PFSK-1 (cell line): ENCODE data around the gene UBA7.

Experiments used
- FOXP2 ChIP-seq: optimal IDR thresholded peaks from 2 replicates; pipeline ENCODE3; 2011; ENCODE audit warnings: borderline replicate concordance, control low read depth, inconsistent platforms; ENCODE audit not compliant: insufficient read depth; ENCODE audit errors: extremely low read length, extremely low read depth
- POLR2AphosphoS5 ChIP-seq: IDR thresholded peaks from 2 replicates; pipeline ENCODE4 v1.6.1; 2012; ENCODE audit warnings: low read depth, mild to moderate bottlenecking, control low read depth, low read length, moderate library complexity
- SIN3A ChIP-seq: IDR thresholded peaks from 2 replicates; pipeline ENCODE4 v1.6.1; 2012; ENCODE audit warnings: mild to moderate bottlenecking, low read length, moderate library complexity, borderline replicate concordance; ENCODE audit not compliant: insufficient read depth
- TAF1 ChIP-seq: IDR thresholded peaks from 2 replicates; pipeline ENCODE4 v1.6.1; 2012; ENCODE audit warnings: low read length, control low read depth, borderline replicate concordance; ENCODE audit not compliant: insufficient read depth
- TF ChIP-seq, protein P1 (sequence below), 2 experiments: IDR thresholded peaks; 2 replicates each; pipeline versions ENCODE4 v1.6.1 to v1.8.0; 2011 to 2012; ENCODE audit warnings: low read depth in 2 of 2, low read length in 2 of 2, control low read depth in 1 of 2, inconsistent platforms in 1 of 2, mild to moderate bottlenecking in 1 of 2, moderate library complexity in 1 of 2; ENCODE audit not compliant: insufficient read depth in 1 of 2

Gene UBA7

DNA sequence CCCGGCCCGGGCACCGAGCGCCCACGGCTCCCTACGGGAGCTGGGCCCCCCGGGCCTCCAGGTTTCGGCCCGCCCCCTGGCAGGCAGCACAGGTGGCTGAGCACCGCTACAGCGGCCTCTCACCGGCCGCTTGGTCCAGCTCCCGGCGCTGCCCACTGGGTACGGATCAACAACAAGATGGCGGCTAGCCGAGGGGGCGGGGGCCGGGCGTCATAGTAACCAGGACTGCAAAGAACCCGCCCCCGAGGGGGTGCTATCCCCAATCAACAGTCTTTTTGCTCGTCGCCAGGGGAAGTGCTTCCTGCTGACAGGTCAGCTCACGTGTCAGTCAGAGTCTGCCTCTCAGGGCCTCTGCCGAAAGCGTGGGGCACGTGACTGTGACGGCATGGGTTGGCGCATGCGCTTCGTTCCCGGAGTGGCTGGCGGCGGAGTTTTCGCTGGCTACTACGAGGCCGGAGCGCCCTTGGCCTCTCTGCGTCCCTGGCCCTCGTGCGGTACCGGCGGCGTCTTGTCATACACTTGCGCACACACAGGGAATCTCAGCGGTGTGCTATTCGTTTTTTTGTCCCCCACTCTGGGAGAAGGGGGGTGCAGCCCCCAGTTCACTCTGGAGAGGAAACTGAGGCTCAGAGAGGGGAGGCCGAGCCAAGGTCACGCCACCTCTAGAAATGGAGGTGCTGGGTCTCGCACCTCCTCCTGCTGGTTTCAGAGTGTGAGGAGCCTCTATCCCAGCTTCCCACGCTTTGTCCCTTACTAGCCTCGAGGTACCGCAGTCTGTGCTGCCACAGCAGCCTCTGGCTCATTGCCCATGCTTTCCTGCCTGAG is 27.2 kb downstream of the UBA7 start, which contains the start of gene IP6K1:
TSS of gene IP6K1 (minus strand) at position 186 of the 825 bp plus-strand sequence. CDS start 38,502 bp downstream, outside the sequence.
- peak; percentile 51; the same call in 1 of the 2 replicates for TF ChIP-seq TAF1
- TF ChIP-seq, protein P1, sequence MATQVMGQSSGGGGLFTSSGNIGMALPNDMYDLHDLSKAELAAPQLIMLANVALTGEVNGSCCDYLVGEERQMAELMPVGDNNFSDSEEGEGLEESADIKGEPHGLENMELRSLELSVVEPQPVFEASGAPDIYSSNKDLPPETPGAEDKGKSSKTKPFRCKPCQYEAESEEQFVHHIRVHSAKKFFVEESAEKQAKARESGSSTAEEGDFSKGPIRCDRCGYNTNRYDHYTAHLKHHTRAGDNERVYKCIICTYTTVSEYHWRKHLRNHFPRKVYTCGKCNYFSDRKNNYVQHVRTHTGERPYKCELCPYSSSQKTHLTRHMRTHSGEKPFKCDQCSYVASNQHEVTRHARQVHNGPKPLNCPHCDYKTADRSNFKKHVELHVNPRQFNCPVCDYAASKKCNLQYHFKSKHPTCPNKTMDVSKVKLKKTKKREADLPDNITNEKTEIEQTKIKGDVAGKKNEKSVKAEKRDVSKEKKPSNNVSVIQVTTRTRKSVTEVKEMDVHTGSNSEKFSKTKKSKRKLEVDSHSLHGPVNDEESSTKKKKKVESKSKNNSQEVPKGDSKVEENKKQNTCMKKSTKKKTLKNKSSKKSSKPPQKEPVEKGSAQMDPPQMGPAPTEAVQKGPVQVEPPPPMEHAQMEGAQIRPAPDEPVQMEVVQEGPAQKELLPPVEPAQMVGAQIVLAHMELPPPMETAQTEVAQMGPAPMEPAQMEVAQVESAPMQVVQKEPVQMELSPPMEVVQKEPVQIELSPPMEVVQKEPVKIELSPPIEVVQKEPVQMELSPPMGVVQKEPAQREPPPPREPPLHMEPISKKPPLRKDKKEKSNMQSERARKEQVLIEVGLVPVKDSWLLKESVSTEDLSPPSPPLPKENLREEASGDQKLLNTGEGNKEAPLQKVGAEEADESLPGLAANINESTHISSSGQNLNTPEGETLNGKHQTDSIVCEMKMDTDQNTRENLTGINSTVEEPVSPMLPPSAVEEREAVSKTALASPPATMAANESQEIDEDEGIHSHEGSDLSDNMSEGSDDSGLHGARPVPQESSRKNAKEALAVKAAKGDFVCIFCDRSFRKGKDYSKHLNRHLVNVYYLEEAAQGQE (IDR thresholded peaks at IDR 0.05; ENCODE audit: insufficient read depth in 1 of 2, low read depth in 2 of 2, low read length in 2 of 2): no peak
- peak; percentile 41 for TF ChIP-seq FOXP2
- peak; percentile 56; the same call in 1 of the 2 replicates for TF ChIP-seq POLR2AphosphoS5
- TF ChIP-seq SIN3A: no peak

DNA sequence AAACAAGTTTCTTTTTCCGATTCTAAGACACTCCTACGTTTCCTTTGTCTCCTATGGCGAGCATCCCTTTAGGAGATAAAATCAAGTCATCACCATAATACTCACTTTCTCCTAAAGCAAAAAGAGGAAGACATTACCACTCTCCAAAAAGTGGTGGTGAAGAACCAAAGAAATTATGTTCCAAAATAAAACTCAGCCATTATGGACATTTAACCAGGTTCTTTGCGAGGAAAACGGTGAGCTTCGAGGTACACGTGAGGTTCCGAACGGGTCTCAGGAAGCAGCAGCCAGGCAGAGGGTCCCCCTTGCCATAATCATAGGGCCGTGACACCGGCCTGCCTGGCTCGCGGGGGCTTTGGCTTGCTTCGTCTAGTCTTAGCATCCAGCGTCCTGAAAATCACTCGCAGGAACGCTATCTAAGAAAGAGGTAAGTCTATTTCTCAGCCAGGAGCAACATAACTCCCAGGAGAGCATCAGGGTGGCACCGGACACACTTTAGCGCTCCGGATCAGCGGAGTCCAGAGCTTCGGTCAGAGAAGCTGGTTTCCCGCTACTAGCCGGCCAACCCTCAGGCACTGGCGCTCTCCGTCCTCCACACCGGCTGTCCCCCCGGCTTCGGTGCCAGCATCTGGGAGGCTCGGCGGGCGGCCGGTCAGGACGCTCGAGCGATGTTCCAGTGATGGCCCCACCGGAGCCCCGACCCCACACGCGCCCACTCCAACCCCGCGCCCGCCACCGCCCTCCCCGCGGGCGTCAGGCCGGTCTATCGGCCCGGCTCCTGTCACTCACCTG is 28.0 kb downstream of the UBA7 start:
- TF ChIP-seq, protein P1 (IDR thresholded peaks at IDR 0.05; ENCODE audit: insufficient read depth in 1 of 2, low read depth in 2 of 2, low read length in 2 of 2): no peak
- TF ChIP-seq POLR2AphosphoS5 (no peak), TAF1 (no peak)

DNA sequence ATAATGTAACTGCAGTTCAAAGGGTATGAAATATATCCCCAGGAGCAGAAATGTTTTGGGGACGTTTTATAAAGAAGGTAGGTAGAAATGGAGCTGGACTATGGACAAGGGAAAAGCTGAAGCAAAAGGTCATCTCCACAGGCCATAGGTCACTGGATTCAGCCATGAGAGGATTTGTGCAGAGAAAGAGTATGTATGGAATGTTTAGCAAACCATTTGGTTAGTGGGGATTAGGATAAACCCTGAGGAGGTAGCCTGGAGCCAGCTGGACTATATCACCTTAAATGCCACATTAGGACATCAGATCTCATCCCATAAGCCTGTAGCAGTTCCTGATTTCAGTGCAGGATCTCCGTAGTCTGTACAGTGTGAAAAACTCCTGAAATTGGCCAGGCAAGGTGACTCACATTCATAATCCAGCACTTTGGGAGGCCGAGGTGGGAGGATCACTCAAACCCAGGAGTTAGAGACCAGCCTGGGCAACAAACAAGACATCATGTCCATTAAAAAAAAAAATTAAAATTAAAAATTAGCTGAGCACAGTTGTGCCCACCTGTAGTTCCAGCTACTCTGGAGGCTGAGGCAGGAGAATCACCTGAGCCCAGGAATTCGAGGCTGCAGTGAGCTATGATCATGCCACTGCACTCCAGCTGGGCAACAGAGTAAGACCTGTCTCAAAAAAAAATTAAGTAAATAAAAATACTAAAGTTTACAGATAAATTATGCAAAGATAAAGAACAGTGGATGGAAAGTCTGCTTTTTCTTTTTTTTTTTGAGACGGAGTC is 32.1 kb downstream of the UBA7 start:
- TF ChIP-seq SIN3A (no peak), TAF1 (no peak), POLR2AphosphoS5 (no peak), FOXP2 (no peak)
- TF ChIP-seq, protein P1 (IDR thresholded peaks at IDR 0.05; ENCODE audit: insufficient read depth in 1 of 2, low read depth in 2 of 2, low read length in 2 of 2): no peak

DNA sequence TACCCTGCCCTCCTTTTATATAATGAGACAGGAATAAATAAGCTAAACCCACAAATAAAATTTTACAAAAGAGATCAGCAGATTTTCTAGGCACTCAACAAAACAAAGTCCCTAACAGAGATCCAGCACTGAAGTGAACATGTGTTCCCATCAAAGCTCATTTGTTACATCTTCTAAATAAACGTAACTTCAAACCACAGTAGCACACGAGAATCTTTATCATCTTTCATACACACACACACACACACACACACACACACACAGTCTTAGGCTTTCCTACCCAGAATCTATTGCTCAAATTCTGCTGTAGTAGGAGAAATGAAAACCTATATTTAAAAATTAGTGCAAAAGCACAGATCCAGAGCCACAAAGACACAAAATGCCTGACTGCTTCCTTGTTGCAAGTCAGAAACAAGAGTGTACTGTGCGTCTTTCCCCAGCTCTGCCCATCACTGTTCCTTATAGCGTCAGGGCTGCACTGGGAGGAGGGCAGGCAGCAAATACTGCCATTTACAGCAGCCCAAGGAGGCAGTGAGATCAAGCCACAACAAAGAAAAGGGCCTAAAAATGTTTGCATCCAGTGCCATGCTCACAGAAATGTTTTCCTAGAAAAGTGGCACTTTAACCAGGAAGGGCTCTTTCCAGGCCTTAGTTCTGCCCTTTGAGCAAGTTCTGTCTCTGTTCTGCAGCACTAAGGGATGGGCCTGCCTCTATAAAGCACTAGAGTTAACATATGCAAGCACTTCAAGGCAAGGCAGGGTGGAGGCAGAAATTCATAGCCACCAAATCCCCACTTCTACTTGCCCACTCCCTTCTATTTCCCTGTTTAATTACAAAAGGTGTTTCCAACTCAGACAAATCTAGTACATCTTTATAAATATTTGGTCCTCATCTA is 33.4 kb downstream of the UBA7 start:
- TF ChIP-seq FOXP2 (no peak), SIN3A (no peak), POLR2AphosphoS5 (no peak), TAF1 (no peak)
- TF ChIP-seq, protein P1 (IDR thresholded peaks at IDR 0.05; ENCODE audit: insufficient read depth in 1 of 2, low read depth in 2 of 2, low read length in 2 of 2): no peak
